GM12875 (cell line): ENCODE data around the gene PXDN.

Experiments used
- H3K4me3 ChIP-seq: one replicate; pipeline ENCODE4 v1.5.1; 2011; ENCODE audit warnings: low read depth, low read length, control low read depth
- TF ChIP-seq, protein P1 (sequence below): IDR thresholded peaks from 2 replicates; pipeline ENCODE4 v1.5.1; 2011; ENCODE audit warnings: low read depth, mild to moderate bottlenecking, control low read depth, inconsistent platforms, low read length, moderate library complexity, borderline replicate concordance; ENCODE audit not compliant: insufficient read depth

The PXDN gene

DNA sequence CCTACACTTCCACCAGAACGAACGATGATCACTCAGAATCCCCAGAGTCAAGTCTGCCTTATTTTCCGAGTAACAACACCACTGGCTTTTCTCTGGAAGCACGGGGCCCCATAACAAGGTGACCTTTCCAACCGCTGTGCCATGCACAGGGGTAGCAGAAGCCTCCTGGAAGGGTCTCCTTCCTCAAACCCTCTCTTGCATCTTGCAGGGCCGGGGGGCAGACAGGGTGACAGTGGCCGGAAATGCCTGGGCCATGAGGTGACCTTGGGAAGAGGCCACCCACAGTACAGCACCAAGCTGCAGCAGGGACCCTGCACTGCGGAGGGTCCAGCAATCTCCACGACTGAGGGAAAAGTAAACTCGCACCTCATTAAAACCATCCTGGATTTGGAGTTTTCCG, 108.5 kb downstream of the PXDN start:
- TF ChIP-seq, protein P1, sequence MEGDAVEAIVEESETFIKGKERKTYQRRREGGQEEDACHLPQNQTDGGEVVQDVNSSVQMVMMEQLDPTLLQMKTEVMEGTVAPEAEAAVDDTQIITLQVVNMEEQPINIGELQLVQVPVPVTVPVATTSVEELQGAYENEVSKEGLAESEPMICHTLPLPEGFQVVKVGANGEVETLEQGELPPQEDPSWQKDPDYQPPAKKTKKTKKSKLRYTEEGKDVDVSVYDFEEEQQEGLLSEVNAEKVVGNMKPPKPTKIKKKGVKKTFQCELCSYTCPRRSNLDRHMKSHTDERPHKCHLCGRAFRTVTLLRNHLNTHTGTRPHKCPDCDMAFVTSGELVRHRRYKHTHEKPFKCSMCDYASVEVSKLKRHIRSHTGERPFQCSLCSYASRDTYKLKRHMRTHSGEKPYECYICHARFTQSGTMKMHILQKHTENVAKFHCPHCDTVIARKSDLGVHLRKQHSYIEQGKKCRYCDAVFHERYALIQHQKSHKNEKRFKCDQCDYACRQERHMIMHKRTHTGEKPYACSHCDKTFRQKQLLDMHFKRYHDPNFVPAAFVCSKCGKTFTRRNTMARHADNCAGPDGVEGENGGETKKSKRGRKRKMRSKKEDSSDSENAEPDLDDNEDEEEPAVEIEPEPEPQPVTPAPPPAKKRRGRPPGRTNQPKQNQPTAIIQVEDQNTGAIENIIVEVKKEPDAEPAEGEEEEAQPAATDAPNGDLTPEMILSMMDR: no peak

DNA sequence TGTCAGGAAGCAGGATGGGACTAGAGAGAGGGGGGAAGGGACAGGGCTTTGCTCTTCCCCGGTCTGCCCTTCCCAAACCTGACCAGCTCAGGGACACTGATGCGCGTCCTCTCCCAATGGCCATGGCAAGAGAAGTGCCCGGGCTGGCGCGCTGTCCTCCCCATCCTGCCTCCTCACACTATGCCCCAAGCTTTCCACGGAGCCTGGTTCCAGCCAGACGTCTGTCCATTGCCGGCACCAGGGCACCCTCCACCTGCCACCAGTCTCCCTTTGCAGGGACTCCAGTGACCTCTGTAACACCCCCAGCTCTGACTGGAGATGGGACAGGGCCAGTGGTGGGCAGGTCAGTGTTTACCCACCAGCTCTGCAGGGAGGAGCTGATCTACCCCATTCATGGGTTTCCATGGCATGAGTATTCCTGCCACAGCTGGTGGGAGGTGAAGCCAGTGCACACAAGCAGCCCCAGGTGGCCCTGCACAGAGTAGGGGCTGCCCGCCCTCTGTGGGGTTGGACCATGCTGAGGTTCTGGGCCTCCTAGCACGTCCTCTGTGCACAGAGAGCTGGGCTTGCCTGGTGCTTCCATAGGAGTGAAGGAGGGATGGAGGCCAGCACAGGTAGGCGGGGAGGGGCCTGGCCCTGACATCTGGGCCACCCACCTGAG, 109.5 kb downstream of the PXDN start:
- TF ChIP-seq, protein P1: no peak
- H3K4me3 ChIP-seq: no peak overlapping the region

More for the DNA sequence above, 108.5 kb downstream of the PXDN start:
- H3K4me3 ChIP-seq: no peak overlapping the region

DNA sequence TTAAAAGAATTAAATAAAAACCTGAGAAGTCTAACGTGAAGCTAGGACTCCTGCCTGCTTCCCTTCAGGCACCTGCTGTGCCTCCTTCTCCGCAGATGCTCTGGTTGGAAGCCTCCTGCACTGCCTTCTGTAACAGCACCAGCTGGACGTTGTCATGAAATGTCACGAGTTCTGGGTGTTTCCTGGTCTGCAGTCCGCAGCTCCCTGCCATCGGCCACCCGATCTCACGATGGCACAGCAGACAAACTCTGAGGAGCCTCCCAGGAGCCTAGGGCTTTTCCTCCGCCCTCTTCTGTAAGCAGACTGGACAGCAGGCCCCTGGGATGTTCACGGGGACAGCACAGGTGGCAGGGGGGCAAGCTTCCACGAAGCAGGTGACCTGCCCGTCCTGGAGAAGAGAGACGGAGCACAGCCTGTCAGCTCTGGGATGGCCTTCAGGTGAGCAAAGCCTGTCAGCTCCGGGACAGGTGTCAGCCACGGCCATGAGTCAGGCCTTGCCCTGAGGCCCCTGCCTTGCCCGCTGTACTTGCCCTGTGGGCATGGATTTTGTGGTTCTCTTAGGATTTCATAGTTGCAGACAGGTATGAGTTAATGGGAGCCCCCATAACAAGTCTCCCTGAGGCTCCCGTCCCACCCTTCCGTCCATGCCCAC, 110.3 kb downstream of the PXDN start:
- H3K4me3 ChIP-seq: no peak overlapping the region
- TF ChIP-seq, protein P1: no peak

DNA sequence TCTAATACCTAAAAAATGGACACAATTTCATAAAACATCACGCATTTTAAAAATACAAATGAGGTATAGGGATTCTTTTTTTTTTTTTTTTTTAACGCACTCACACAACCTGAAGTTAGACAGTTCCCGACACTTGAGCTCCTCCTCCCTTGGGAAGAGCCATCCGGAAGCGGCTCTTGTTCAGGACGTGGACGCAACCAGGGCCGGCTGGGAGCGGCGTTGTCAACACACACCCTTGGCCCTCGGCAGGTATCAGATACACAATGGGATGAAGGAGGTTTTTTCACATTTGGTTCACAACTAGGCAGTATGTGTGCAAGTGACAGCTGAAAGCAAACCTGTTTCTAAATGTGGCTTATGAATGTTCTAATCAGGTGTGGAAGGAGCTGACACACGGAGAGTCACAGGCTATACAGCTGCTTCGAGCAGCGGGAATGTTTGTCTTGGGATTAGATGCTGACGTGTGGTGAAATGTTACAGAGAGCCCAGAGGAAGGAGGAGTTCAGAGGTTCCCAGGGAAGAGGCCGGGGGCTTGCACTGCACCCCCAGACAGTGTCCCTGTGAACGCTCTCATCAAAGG, 111.1 kb downstream of the PXDN start:
- no peak overlapping the region for H3K4me3 ChIP-seq
- TF ChIP-seq, protein P1: no peak

DNA sequence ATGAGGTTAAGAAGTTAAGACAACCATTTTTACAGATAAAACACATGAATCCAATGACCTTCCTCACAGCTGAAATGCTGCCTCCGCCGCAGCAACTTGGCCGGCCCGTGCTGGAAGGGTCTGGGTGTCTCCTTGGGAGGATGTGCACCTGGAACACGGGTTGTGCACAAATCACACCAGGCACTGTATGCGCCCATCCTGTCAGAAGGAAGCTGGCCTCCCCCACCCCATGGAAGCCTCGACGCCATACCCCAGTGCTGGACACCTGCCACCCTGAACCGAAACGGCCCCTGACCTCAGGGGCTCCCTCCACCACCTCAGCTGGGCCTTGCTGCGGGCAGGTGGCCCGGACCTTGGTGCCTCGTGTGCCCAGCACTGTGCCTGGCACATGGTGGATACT, 111.8 kb downstream of the PXDN start:
- TF ChIP-seq, protein P1: no peak
- no peak overlapping the region for H3K4me3 ChIP-seq

DNA sequence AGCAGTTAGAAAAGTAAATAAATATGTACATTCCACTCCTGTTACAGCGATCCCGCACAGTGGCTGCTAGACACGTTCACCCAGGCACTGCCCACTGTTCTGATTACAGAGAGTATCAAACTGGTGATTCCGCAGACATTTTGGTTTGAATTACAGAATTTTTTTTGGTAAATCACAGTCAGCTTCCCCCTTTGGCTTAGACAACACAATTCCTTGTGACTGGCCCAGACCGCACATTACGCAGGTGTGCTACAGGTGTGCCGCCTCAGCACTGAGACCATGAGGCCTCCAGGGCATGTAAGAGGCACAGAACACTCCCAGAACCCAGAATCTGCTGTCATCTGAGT, 112.3 kb downstream of the PXDN start:
- TF ChIP-seq, protein P1: no peak
- H3K4me3 ChIP-seq: no peak overlapping the region
